Superior temporal gyrus (tissue), 1 donor: Measurements from ENCODE around the gene RPS27L.
"Not testable (repeated sequence)": the region's sequence is repeated elsewhere in the genome, so short reads cannot be mapped to it uniquely, and the experiment has no call there.

Experiments used
- DNase-seq: peaks from one replicate; pipeline ENCODE4 v3.0.0-alpha.2; 2016; ENCODE audit errors: extremely low spot score

Gene RPS27L

GRCh38 chr15:63098901-63099300, 58.4 kb downstream of the RPS27L start:
- DNase-seq: not testable (repeated sequence)
